EL (cell line): ENCODE data around the gene PCGF3.

Experiments used
- DNase-seq: peaks from one replicate; pipeline ENCODE4 v3.0.0-alpha.2; 2016

The PCGF3 gene

DNA sequence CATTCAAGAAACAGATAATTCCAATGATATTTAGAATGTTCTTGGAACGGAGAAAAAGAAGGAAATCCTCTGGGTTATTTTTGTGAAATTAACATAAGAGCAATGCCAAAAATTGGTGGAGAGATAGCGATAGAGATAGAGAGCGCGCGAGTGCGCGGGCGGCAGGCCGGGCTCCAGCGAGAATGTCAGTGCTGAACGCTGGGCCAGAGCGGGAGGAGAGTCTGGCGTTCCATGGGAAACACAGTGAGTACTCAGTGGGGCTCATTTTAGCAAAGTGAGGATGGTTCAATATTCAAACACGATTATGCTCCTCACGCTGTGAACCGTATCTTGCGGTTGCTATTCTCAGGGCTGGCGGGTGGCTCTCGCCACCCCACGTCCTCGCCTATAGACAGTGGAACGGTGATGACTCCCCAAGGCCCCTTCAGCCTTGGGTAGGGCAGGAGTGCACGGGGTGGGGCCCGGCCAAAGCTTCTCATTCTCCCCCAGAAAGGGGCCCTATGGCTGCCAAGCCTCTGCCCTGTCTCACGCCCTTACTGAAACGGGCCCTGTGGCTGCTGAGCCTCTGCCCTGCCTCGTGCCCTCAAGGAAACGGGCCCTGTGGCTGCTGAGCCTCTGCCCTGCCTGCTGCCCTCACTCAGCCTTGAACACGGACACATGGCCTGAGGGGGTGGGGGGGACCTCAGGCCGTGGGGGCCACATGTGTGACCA lies 103.4 kb downstream of the PCGF3 start:
- DNase-seq = no peak

DNA sequence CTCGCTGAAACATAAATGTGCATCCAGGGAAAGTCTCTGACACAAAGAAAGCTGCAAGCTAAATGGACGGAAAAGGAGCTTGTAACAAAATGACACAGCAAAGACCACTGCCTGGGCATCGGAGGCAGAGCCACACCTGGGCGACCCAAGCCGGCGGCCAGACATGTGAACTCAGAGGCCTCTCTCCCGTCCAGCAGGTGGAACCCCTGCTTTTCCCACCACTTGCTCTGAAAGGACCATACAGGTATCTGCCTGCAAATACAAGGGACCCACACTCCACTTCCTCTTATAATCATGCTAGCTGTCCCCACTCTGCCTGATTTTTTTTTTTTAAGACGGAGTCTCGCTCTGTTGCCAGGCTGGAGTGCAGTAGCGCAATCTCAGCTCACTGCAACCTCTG lies 108.3 kb downstream of the PCGF3 start:
- DNase-seq = no peak

DNA sequence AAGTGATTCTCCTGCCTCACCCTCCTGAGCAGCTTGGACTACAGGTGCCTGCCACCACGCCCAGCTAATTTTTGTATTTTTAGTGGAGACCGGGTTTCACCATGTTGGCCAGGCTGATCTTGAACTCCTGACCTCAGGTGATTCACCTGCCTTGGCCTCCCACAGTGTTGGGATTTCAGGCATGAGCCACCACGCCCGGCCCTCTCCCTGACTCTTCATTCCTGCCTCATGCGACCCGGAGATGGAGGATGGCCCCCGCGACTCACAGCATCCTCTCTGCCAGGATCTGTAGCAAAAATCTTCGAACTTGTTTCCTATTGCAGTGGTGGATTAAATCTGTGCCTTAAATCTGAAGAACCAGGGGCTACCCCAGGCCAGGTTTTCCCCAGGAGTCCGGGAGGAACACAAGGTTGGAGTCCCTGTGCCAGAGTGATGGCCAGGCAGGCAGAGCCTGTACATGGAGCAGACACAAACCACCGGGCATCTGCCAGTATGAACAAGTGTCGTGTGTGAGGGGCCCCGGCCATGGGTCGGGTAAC lies 108.7 kb downstream of the PCGF3 start:
- DNase-seq = no peak

DNA sequence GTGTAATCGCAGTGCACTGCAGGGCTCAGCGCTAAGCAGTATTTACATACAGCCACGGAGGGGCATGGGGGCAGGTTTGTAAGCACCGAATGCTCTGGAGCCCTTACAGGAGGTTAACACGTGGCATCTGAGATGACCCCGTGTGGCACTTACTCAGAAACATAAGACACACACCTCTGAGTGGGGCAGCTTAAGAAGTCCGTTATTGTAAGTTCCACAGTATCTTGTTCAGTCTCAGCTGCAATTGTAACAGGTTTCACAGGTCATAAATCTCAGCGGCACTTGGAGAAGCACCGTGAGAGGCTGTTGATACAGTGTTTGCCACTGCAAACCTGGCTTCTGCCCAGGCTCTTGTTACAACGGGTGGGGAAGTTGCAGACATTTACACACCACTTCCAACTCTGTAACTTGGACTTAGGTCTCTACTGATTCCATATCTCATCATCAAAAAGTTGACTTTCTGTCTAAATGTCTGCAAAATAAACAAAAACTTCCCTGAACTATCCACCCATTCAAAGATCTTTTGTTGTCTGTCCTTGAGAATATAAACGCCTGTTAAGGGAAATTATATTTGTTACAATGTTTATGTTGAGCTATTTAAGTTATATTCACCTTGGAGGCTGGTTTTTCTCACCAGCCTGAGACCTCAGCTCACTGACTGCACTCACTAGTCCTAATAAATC lies 110.0 kb downstream of the PCGF3 start:
- DNase-seq = no peak

DNA sequence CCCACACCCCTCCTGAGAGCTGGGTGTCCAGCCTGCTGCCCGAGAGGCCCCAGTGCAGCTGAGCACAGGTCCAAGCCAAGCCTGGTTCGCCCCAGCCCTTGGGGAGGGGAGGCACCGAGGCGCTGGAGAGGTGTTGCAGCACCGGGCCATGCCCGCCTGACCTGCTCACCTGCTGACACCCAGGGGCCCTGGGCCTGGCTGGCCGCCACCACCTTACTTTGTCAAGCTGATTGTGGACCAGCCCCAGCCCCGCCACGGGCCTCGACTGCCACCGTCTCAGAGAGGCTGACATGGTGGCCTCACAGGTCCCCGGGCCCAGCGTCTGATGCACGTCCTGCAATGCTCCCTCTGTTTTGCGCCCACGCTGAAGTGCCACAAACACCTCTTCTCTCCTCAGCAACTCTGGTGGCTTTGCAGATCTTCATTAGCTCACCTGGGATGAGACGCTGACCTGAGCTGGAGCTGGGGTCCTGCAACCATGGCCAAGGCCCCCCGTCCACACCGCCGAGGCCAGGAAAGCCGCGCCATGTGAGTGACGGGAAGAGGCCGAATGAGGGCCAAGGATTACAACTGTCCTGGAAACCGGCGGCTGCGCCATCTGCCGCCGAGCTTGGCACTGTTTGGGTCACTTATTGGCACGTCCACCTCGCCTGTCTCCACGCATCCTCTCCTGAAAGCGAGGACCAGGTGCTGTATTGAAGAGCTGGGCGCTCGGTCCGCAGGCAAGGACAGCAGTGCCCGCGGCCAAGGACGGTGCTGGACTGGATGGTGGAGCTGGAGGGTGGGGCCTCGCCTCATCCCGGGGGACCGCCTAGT lies 112.7 kb downstream of the PCGF3 start:
- DNase-seq = no peak

DNA sequence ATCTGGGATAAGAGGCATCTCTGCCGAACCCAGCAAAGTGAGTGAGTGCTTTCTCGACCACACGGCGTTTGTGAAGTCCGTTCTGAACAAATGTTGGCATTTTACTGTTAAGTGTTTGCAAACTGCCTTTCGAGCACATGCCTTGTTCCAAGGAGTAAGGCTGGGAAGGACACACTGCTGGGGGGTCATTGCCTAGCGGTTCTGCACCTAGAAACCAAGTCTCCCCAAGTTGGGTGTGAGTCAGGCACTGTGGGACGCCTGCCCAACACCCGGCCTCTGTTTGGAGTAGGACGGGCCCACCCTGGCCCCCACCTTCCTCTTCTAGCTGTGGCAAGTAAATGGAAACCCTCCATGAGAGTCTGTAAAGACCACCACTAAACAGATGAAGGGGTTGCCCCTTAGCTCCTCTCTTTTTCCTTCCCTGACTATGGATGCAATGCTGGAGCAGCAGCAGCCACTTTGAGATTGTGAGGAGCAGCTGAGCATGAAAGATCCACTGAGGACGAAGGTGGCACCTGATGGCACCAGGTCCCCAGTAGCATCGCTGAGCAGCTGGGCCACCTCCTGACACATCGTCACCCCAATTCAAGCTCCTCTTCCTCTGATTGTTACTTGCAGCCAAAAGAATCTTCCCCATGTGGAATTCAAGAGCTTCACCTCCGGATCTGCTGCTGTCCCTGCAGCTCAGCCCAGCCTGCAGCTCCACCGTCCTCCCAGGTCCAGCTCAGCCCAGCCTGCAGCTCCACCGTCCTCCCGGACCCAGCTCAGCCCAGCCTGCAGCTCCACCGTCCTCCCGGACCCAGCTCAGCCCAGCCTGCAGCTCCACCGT lies 114.0 kb downstream of the PCGF3 start:
- DNase-seq = no peak
